ENCODE measurements around the gene OSBPL5. TPM values are rescaled to one million over a fixed set of nuclear protein-coding genes. Genes with fewer than 3 reads are reported as not detected.

The OSBPL5 gene
- total RNA-seq, 4 donors from 2014 or later, result 59.6 to 119 (median 71.7) TPM

- no peaks in the 10 kb centered on the region for H3K9me3 ChIP-seq
- no peak for DNase-seq (ENCODE audit: extremely low spot score)
- peaks cover 81 to 99% (median 95%) of the 10 kb centered on the region in 4 donors for H3K4me1 ChIP-seq
- TF ChIP-seq EP300 (IDR thresholded peaks at IDR 0.05), result no peak
- no peak for TF ChIP-seq POLR2AphosphoS5 (IDR thresholded peaks at IDR 0.05)
- no peak for TF ChIP-seq CTCF (IDR thresholded peaks at IDR 0.05)
- no peak for TF ChIP-seq POLR2A (IDR thresholded peaks at IDR 0.05; ENCODE audit: low read depth)
- peak overlapping the region; percentile 82 to 94 (median 88) for H3K27ac ChIP-seq (replicated peaks in 1 of 4)
- no peak overlapping the region for H3K4me3 ChIP-seq
- peaks cover 0 to 16% (median 2%) of the 10 kb centered on the region in 4 donors for H3K36me3 ChIP-seq
- WGBS, result 82% methylated on average over 21 of the region's 29 CpGs
- H3K27me3 ChIP-seq, result no peaks in the 10 kb centered on the region
- intact Hi-C loops (cut with DNase I), result no loop called here
Observed at GRCh38 chr11:3152471-3153110, 12.5 kb downstream of the OSBPL5 start.

GRCh38 chr11:3150726-3151125 is 14.4 kb downstream of the OSBPL5 start:
- Histone ChIP-seq H3K9me3 (no peaks in the 10 kb centered on the region), H3K27me3 (no peaks in the 10 kb centered on the region), H3K4me1 (peaks cover 80 to 99% (median 94%) of the 10 kb centered on the region in 4 donors), H3K27ac (replicated peaks in 1 of 4) (no peak overlapping the region), H3K36me3 (peaks cover 0 to 17% (median 2%) of the 10 kb centered on the region in 4 donors), H3K4me3 (no peak overlapping the region)
- WGBS, result 89% methylated on average over 14 of the region's 14 CpGs
- TF ChIP-seq CTCF (IDR thresholded peaks at IDR 0.05) (no peak), EP300 (IDR thresholded peaks at IDR 0.05) (no peak), POLR2A (IDR thresholded peaks at IDR 0.05; ENCODE audit: low read depth) (no peak), POLR2AphosphoS5 (IDR thresholded peaks at IDR 0.05) (no peak)
- intact Hi-C loops (cut with DNase I), result no loop called here
- no peak for DNase-seq (ENCODE audit: extremely low spot score)

GRCh38 chr11:3149852-3150188 is 15.3 kb downstream of the OSBPL5 start:
- no peak overlapping the region for H3K4me3 ChIP-seq
- peaks cover 71 to 99% (median 94%) of the 10 kb centered on the region in 4 donors for H3K4me1 ChIP-seq
- TF ChIP-seq POLR2A (IDR thresholded peaks at IDR 0.05; ENCODE audit: low read depth), result no peak
- TF ChIP-seq POLR2AphosphoS5 (IDR thresholded peaks at IDR 0.05), result no peak
- TF ChIP-seq EP300 (IDR thresholded peaks at IDR 0.05), result no peak
- no peak for TF ChIP-seq CTCF (IDR thresholded peaks at IDR 0.05)
- no peak overlapping the region for H3K27ac ChIP-seq (replicated peaks in 1 of 4)
- intact Hi-C loops (cut with DNase I), result no loop called here
- DNase-seq (ENCODE audit: extremely low spot score), result no peak
- H3K36me3 ChIP-seq, result peaks cover 0 to 20% (median 4%) of the 10 kb centered on the region in 4 donors
- 80% methylated on average over 3 of the region's 4 CpGs for WGBS
- no peaks in the 10 kb centered on the region for H3K9me3 ChIP-seq
- no peaks in the 10 kb centered on the region for H3K27me3 ChIP-seq

GRCh38 chr11:3148990-3149851 is 15.9 kb downstream of the OSBPL5 start:
- 73% methylated on average over 16 of the region's 24 CpGs for WGBS
- DNase-seq (ENCODE audit: extremely low spot score), result no peak
- Histone ChIP-seq H3K4me1 (peaks cover 65 to 99% (median 91%) of the 10 kb centered on the region in 4 donors), H3K36me3 (peaks cover 0 to 20% (median 4%) of the 10 kb centered on the region in 4 donors), H3K27ac (replicated peaks in 1 of 4) (no peak overlapping the region), H3K4me3 (no peak overlapping the region), H3K27me3 (no peaks in the 10 kb centered on the region), H3K9me3 (no peaks in the 10 kb centered on the region)
- TF ChIP-seq EP300 (IDR thresholded peaks at IDR 0.05), result no peak
- TF ChIP-seq POLR2AphosphoS5 (IDR thresholded peaks at IDR 0.05), result no peak
- no peak for TF ChIP-seq CTCF (IDR thresholded peaks at IDR 0.05)
- no peak for TF ChIP-seq POLR2A (IDR thresholded peaks at IDR 0.05; ENCODE audit: low read depth)
- intact Hi-C loops (cut with DNase I), result no loop called here
